ENCODE results near the gene ADPRHL1. TPM values are rescaled to one million over a fixed set of nuclear protein-coding genes. Genes with fewer than 3 reads are reported as not detected.
A peak's percentile ranks its signal among the peaks of the same experiment; 100 is the strongest.
"Not testable (repeated sequence)": the region's sequence is repeated elsewhere in the genome, so short reads cannot be mapped to it uniquely, and the experiment has no call there.

The ADPRHL1 gene
- total RNA-seq, 1 experiment from 2014 or later = 1.4 TPM

DNA sequence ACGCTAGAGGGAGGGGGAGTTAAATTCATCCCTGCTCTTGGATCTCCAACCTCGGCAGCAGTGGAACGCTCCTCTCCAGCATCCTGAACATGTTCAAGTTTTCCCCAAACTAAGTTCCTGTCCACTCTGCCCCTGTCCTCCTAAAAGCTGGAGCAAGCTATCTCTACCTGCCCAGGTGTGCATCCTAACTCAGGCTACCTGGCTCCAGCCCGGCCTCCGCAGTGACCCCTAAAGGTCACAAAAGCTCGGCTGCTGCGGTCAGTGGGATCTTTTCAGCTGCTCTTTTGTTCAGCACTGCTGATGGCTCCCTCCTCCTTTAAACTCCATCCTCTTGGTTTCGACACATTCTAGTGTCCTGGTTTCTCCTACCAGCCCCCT lies 35.9 kb upstream of the ADPRHL1 start:
- DNase-seq = peak; percentile 82
- H3K4me3 ChIP-seq (ENCODE audit: insufficient read depth, low read depth, low read length) = peak overlapping the region; percentile 89
- no peaks in the 10 kb centered on the region for H3K27me3 ChIP-seq (ENCODE audit: control insufficient read depth, insufficient read depth, low read length)
- no peaks in the 10 kb centered on the region; the same call in 1 of the 2 replicates for H3K36me3 ChIP-seq (replicated peaks; ENCODE audit: control insufficient read depth, insufficient read depth, low read length)

DNA sequence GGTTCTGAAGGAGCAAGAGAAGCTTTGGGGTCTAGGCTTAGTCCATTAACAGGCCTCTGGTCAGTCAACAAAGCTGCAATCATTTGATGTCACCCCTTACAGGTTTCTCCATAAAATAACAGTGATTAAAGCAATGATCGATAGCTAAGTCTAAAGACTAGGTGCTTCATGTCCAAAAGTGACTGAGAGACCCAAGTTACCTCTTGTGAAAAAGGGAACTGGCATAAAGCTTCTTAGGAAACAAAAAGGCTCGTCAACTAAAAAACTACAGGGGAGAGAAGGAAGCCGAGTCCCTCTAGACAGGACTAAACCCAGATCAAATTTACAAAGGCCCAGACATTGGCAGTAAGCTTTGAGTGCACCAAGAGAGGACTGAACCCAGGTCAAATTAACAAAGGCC lies 35.0 kb upstream of the ADPRHL1 start:
- Histone ChIP-seq H3K27me3 (ENCODE audit: control insufficient read depth, insufficient read depth, low read length) (no peaks in the 10 kb centered on the region), H3K36me3 (replicated peaks; ENCODE audit: control insufficient read depth, insufficient read depth, low read length) (no peaks in the 10 kb centered on the region; the same call in 1 of the 2 replicates), H3K4me3 (ENCODE audit: insufficient read depth, low read depth, low read length) (no peak overlapping the region)
- DNase-seq = no peak

DNA sequence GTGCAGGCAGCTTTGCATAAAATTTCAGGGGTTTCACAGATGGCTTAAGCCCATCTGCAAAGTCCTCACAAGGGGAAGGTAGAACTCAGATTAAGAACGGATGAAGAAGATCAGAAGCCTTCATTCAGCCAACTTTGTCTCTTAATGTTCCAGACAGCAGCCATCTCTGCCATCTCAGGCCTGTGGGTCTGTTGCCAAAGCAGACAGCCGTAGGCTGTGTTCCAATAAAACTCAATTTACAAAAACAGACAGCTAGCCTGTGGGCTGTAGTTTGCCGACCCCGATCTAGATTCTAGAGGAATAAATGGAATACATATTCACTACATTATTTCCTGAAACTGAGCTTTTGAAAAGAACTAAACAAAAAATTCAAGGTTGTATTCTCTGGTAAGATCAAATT lies 33.4 kb upstream of the ADPRHL1 start:
- no peak for DNase-seq
- Histone ChIP-seq H3K27me3 (ENCODE audit: control insufficient read depth, insufficient read depth, low read length) (no peaks in the 10 kb centered on the region), H3K4me3 (ENCODE audit: insufficient read depth, low read depth, low read length) (no peak overlapping the region)

DNA sequence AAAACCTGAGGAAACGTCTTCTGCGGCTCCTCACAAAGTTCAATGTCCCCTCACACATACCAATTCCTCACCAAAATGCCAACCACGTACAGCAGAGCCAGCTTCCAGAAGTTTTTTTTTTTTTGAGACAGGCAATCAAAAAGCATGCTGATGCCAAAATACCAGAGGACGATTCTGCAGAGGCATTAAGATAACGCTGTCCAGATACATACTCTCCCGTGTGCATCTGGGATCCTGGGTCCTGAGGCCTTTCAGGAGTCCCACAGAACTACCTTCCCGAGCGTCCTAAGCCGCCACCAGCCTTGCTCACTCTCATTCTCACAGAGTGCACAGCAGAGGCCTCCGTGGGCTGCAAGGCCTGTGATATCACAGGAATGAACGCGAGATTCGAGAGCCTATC lies 32.3 kb upstream of the ADPRHL1 start:
- no peak for DNase-seq
- no peaks in the 10 kb centered on the region; the same call in 1 of the 2 replicates for H3K36me3 ChIP-seq (replicated peaks; ENCODE audit: control insufficient read depth, insufficient read depth, low read length)
- H3K4me3 ChIP-seq (ENCODE audit: insufficient read depth, low read depth, low read length) = no peak overlapping the region
- H3K27me3 ChIP-seq (ENCODE audit: control insufficient read depth, insufficient read depth, low read length) = no peaks in the 10 kb centered on the region

More for the DNA sequence above, 33.4 kb upstream of the ADPRHL1 start:
- H3K36me3 ChIP-seq (replicated peaks; ENCODE audit: control insufficient read depth, insufficient read depth, low read length) = no peaks in the 10 kb centered on the region; the same call in 1 of the 2 replicates

DNA sequence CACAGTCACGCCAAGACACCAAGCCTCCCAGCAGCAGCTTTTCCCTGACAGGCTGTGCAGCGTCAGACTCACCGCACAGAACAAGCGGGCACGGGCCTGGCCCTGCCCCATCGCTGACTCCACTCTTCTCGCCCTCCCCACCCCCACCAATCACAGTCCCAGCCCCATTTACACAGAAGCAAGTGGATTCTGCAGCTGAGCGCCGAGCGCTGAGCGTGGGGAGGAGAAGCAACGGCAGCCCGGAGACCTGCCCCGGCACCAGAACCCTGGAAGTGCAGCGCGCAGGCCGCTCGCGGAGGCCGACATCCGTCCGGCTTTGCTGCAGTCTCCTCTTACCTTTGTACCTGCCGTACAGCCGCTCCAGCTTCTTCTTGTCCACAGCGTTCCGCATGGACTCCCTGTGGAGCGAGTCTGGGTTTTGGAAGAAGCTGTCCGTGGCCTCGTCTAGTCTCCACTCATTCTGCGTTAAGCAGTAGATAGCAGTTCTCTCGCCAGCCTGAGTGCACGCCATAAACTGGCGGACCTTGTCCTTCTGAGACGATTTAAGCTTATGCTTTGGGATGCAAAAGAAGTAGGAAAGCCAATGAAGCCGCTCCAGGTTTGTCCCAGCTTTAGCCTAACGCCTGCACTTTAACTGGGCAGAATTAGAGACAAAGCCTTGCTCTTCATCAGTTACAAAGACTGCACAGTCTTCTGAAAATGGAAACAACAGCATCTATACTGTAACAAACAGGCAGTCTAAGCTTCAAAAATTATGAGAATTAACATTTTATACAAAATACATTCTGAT lies 30.4 kb upstream of the ADPRHL1 start:
- no peak for DNase-seq
- H3K4me3 ChIP-seq (ENCODE audit: insufficient read depth, low read depth, low read length) = no peak overlapping the region
- peaks cover 2% of the 10 kb centered on the region for H3K36me3 ChIP-seq (replicated peaks; ENCODE audit: control insufficient read depth, insufficient read depth, low read length)
- H3K27me3 ChIP-seq (ENCODE audit: control insufficient read depth, insufficient read depth, low read length) = no peaks in the 10 kb centered on the region

DNA sequence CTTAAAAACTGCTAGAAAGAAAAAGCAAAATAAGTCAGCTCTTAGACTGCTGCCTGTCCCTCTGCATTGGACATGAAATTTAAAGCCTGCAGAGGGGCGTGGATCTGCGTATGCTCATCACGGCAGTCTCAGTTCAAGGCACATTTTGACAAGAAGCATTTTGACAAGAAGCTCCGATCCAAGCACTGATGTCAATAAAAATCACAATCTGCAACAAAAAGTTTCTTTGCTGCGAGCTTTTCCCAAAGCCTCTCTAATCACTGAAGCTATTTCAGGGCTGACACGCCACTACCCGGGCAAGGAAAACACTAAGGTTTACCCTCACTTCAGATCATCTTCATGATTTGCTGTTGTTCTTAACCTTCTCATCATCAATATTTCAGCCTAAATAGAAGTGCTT lies 29.8 kb upstream of the ADPRHL1 start:
- Histone ChIP-seq H3K27me3 (ENCODE audit: control insufficient read depth, insufficient read depth, low read length) (no peaks in the 10 kb centered on the region), H3K36me3 (replicated peaks; ENCODE audit: control insufficient read depth, insufficient read depth, low read length) (peaks cover 2% of the 10 kb centered on the region), H3K4me3 (ENCODE audit: insufficient read depth, low read depth, low read length) (no peak overlapping the region)
- no peak for DNase-seq

DNA sequence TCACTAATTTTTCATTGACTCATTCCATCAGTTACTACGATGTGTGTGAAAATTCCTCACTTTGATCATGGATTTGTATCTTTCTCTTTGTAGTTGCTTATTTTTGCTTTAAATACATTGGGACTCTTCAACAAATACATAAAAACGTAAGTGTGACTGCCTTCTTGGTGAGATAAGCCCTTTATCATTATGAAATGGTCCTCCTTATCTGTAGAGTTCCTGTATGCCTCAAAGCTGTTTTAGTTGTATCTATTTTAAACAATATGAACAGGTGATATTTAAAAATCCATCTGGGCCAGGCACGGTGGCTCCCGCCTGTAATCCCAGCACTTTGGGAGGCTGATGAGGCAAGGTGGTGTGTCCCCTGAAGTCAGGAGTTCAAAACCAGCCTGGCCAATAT lies 25.9 kb upstream of the ADPRHL1 start:
- peaks cover 12% of the 10 kb centered on the region for H3K36me3 ChIP-seq (replicated peaks; ENCODE audit: control insufficient read depth, insufficient read depth, low read length)

DNA sequence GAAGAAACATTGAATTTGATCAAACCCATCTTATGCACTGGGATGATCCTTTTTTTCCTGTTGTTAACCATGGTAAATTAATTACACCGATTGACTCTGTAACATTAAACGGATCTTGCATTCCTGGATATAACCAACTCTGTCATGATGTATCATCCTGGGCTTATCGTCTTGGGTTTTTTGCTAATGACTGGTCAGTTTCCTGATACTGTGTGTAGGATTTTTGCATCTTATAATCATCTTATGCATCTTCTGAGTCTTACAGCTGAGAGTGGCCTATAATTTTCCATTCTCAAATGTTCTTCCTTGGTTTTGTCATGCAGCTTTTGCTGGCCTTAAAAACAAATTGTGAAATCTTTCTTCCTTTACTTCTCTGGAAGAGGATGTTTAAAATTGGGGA lies 24.4 kb upstream of the ADPRHL1 start:
- no peak overlapping the region for H3K4me3 ChIP-seq (ENCODE audit: insufficient read depth, low read depth, low read length)
- DNase-seq = no peak
- H3K27me3 ChIP-seq (ENCODE audit: control insufficient read depth, insufficient read depth, low read length) = no peaks in the 10 kb centered on the region
- H3K36me3 ChIP-seq (replicated peaks; ENCODE audit: control insufficient read depth, insufficient read depth, low read length) = peaks cover 14% of the 10 kb centered on the region

More for the DNA sequence above, 25.9 kb upstream of the ADPRHL1 start:
- no peak for DNase-seq
- no peaks in the 10 kb centered on the region for H3K27me3 ChIP-seq (ENCODE audit: control insufficient read depth, insufficient read depth, low read length)
- H3K4me3 ChIP-seq (ENCODE audit: insufficient read depth, low read depth, low read length) = no peak overlapping the region

DNA sequence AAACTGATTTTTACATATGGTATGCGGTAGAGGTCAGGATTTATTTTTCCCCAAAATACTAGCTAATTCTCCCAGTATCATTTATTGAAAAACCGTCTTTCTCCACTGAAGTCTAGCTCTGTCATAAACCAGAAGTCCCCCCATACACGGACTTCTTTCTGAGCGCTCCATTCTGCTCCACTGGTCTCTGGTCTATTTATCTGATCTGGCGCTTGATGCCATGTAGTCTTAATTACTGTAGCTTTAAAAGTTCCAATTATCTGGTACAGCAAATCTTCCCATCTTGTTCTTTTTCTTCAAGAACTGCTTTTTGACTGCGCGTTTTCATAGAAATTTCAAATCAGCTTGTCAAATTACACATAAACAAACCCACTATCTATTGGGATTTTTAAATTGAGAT lies 23.5 kb upstream of the ADPRHL1 start:
- Histone ChIP-seq H3K4me3 (ENCODE audit: insufficient read depth, low read depth, low read length) (no peak overlapping the region), H3K36me3 (replicated peaks; ENCODE audit: control insufficient read depth, insufficient read depth, low read length) (peaks cover 14% of the 10 kb centered on the region), H3K27me3 (ENCODE audit: control insufficient read depth, insufficient read depth, low read length) (no peaks in the 10 kb centered on the region)
- DNase-seq = no peak

DNA sequence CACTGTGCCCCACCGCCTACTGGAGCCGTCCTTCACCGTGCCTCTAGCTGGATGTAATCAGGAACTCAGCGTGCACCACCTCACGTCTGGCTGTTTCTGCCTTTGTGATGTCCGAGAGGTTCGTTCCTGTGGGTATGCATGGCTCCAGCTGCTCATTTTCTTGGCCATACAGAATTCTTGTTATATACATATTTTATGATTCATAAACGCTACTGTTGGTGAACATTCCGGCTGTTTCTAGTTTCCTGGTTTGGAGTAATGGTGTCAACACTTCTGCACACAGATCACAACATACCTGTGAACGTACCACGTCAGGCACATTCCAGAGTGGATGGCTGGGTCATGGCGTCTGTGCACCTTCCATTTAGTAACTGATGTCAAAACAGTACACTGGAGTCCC lies 22.6 kb upstream of the ADPRHL1 start:
- no peaks in the 10 kb centered on the region for H3K27me3 ChIP-seq (ENCODE audit: control insufficient read depth, insufficient read depth, low read length)
- H3K36me3 ChIP-seq (replicated peaks; ENCODE audit: control insufficient read depth, insufficient read depth, low read length) = peaks cover 14% of the 10 kb centered on the region
- no peak overlapping the region for H3K4me3 ChIP-seq (ENCODE audit: insufficient read depth, low read depth, low read length)
- no peak for DNase-seq

DNA sequence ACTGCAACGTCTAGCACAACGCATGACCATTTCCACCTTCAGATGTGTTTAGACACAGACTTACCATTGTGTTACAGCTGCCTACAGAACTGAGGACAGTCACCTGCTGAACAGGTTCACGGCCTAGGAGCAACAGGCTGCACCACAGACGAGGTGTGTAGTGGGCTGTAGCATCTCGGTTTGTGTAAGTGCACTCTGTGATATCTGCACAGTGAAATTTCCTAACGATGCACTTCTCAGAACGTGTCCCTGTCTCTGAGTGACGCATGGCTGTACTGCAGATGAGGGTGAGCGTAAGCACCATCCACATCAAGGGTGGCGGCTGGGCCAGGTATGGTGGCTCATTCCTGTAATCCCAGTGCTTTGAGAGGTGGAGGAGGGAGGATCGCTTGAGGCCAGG lies 22.0 kb upstream of the ADPRHL1 start:
- no peak overlapping the region for H3K4me3 ChIP-seq (ENCODE audit: insufficient read depth, low read depth, low read length)
- peaks cover 14% of the 10 kb centered on the region for H3K36me3 ChIP-seq (replicated peaks; ENCODE audit: control insufficient read depth, insufficient read depth, low read length)
- no peaks in the 10 kb centered on the region for H3K27me3 ChIP-seq (ENCODE audit: control insufficient read depth, insufficient read depth, low read length)
- no peak for DNase-seq

DNA sequence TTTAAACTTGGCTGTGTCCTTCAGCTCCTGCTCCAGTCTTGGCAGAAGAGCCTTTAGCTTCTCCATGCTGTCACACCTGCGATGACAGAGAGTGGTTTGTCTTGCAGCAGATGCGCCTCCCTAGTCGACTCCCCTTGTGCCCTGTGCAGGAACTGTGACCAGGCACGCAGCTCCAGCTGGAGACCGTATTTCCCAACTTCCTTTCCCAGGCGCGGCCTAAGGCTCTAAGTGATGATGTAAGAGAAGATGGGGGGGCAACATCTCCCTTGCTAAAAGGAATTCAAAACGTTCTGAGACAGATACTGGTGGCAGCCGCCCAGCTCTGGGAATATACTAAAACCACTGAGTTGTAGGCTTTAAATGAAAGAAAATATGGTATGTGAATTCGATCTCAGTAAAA lies 20.9 kb upstream of the ADPRHL1 start:
- H3K36me3 ChIP-seq (replicated peaks; ENCODE audit: control insufficient read depth, insufficient read depth, low read length) = peaks cover 12% of the 10 kb centered on the region
- no peak for DNase-seq
- H3K27me3 ChIP-seq (ENCODE audit: control insufficient read depth, insufficient read depth, low read length) = no peaks in the 10 kb centered on the region
- H3K4me3 ChIP-seq (ENCODE audit: insufficient read depth, low read depth, low read length) = no peak overlapping the region

DNA sequence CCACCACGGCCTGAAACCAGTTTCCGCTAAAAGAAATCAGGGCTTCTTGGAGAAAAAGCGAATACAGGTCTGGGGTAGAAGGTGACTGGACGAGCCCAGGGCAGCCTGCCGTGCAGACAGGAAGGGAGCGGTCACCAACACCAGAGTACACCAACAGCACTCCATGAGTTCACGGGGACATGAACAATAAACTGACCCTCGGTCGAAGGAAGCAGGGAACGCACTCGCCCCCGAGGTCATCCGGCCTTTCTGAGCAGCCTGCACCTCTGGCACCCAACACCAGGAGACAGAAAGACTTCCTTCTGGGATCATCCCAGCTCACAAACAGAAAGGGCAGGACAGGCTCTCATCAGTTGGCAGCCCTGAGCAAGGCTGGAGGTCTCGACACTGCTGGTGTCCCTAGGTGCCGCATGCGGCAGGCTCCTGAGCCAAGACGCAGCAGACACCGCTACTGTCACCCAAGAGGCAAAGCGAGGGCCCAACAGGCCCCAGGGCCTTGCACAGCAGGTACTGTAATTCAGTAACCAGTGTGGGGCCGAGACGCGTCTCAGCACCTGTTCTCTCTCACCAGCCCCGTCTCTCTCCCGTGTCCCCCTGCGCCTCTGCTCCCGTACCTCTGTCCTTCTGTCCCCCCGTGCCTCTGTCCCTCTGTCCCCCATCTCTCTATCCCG lies 19.2 kb upstream of the ADPRHL1 start:
- Histone ChIP-seq H3K27me3 (ENCODE audit: control insufficient read depth, insufficient read depth, low read length) (no peaks in the 10 kb centered on the region), H3K4me3 (ENCODE audit: insufficient read depth, low read depth, low read length) (no peak overlapping the region), H3K36me3 (replicated peaks; ENCODE audit: control insufficient read depth, insufficient read depth, low read length) (peaks cover 12% of the 10 kb centered on the region)
- no peak for DNase-seq

DNA sequence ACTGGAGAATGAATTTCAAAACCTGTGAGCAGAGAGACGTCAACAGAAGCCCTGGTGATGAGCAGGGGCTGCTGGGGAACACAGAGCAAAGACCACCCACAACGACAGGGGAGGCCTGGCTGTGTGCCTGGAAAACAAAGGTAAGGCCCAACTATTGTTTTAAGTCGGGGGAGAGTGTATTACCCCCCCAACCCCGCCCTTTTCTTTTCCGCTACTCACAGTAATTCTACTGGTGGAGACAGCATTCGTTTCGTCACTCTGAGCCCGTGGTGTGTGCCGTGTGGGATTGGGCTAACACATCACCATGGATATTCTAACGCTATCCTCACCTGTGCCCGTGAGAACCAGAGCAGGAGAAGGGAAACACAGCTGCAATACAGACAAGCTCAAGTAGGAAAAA lies 18.6 kb upstream of the ADPRHL1 start:
- no peak for DNase-seq
- H3K4me3 ChIP-seq (ENCODE audit: insufficient read depth, low read depth, low read length) = no peak overlapping the region
- H3K36me3 ChIP-seq (replicated peaks; ENCODE audit: control insufficient read depth, insufficient read depth, low read length) = peaks cover 12% of the 10 kb centered on the region
- no peaks in the 10 kb centered on the region for H3K27me3 ChIP-seq (ENCODE audit: control insufficient read depth, insufficient read depth, low read length)

DNA sequence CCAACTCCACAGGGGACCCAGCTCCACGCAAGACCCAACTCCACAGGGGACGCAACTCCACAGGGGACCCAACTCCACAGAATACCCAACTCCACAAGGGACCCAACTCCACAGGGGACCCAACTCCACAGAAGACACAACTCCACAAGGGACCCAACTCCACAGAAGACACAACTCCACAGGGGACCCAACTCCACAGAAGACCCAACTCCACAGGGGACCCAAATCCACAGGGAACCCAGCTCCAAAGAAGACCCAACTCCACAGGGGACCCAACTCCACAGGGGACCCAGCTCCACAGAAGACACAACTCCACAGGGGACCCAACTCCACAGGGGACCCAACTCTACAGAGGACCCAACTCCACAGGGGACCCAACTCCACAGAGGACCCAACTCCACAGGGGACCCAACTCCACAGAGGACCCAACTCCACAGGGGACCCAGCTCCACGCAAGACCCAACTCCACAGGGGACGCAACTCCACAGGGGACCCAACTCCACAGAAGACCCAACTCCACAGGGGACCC lies 17.4 kb upstream of the ADPRHL1 start:
- not testable (repeated sequence) for H3K27me3 ChIP-seq (ENCODE audit: control insufficient read depth, insufficient read depth, low read length); H3K36me3 ChIP-seq (replicated peaks; ENCODE audit: control insufficient read depth, insufficient read depth, low read length); H3K4me3 ChIP-seq (ENCODE audit: insufficient read depth, low read depth, low read length); DNase-seq

Measured in H7 (cell line).